Measurements from ENCODE around the gene TMEM233.

The TMEM233 gene

GRCh38 chr12:119679490-119679889 lies 85.9 kb downstream of the TMEM233 start:
- in situ Hi-C loops (cut with MboI; ENCODE audit: low sequenced_read_pairs) = no loop called here

- in situ Hi-C loops (cut with MboI; ENCODE audit: low sequenced_read_pairs) = no loop called here
Measured at GRCh38 chr12:119681111-119681510, 87.5 kb downstream of the TMEM233 start.

GRCh38 chr12:119681728-119682638 lies 88.4 kb downstream of the TMEM233 start:
- in situ Hi-C loops (cut with MboI; ENCODE audit: low sequenced_read_pairs) = no loop called here

- in situ Hi-C loops (cut with MboI; ENCODE audit: low sequenced_read_pairs) = no loop called here
Measured at GRCh38 chr12:119682639-119683252, 89.2 kb downstream of the TMEM233 start.

- in situ Hi-C loops (cut with MboI; ENCODE audit: low sequenced_read_pairs) = no loop called here
Measured at GRCh38 chr12:119683413-119683812, 89.8 kb downstream of the TMEM233 start.

- in situ Hi-C loops (cut with MboI; ENCODE audit: low sequenced_read_pairs) = no loop called here
Measured at GRCh38 chr12:119683816-119684215, 90.2 kb downstream of the TMEM233 start.

- in situ Hi-C loops (cut with MboI; ENCODE audit: low sequenced_read_pairs) = no loop called here
Measured at GRCh38 chr12:119684711-119685369, 91.3 kb downstream of the TMEM233 start.

- in situ Hi-C loops (cut with MboI; ENCODE audit: low sequenced_read_pairs) = no loop called here
Measured at GRCh38 chr12:119685375-119685774, 91.8 kb downstream of the TMEM233 start.

GRCh38 chr12:119686355-119686754 lies 92.8 kb downstream of the TMEM233 start:
- in situ Hi-C loops (cut with MboI; ENCODE audit: low sequenced_read_pairs) = no loop called here

GRCh38 chr12:119686776-119687175 lies 93.2 kb downstream of the TMEM233 start:
- in situ Hi-C loops (cut with MboI; ENCODE audit: low sequenced_read_pairs) = no loop called here

- in situ Hi-C loops (cut with MboI; ENCODE audit: low sequenced_read_pairs) = no loop called here
Measured at GRCh38 chr12:119687406-119687805, 93.8 kb downstream of the TMEM233 start.

- in situ Hi-C loops (cut with MboI; ENCODE audit: low sequenced_read_pairs) = no loop called here
Measured at GRCh38 chr12:119687879-119688278, 94.3 kb downstream of the TMEM233 start.

- in situ Hi-C loops (cut with MboI; ENCODE audit: low sequenced_read_pairs) = no loop called here
Measured at GRCh38 chr12:119689935-119690500, 96.4 kb downstream of the TMEM233 start.

- in situ Hi-C loops (cut with MboI; ENCODE audit: low sequenced_read_pairs) = no loop called here
Measured at GRCh38 chr12:119691202-119691810, 97.7 kb downstream of the TMEM233 start.

GRCh38 chr12:119692410-119692809 lies 98.8 kb downstream of the TMEM233 start:
- in situ Hi-C loops (cut with MboI; ENCODE audit: low sequenced_read_pairs) = no loop called here
